ENCODE results near the gene HLA-DQA2. TPM values are rescaled to one million over a fixed set of nuclear protein-coding genes. Genes with fewer than 3 reads are reported as not detected.
A peak's percentile ranks its signal among the peaks of the same experiment; 100 is the strongest.

The HLA-DQA2 gene
- polyA plus RNA-seq, 1 donor from 2014 or later, result not detected

DNA sequence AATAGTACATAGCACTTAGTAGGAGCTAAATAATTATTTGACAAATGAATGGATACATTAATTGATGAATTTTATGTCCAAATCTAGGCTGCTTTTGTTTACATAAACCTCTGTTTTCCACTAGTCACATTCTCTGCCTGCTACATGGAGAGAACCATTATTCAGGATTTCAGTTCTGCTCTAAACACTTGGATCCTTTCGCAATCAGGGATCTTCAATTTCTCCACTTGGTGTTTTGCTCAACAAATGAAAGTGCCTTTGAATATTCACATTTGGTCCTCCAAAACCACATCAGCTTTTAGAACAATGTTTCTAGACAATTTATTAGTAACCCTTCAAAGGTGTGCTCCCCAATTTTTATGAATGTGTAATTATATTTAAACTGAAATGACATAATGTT, 44.2 kb upstream of the HLA-DQA2 start:
- no peaks in the 10 kb centered on the region for H3F3A ChIP-seq (ENCODE audit: insufficient read depth, low read length, poor library complexity, severe bottlenecking)
- H3K9me2 ChIP-seq (ENCODE audit: insufficient read depth, low read length), result no peaks in the 10 kb centered on the region
- H2AFZ ChIP-seq (ENCODE audit: low read depth, low read length), result no peak overlapping the region
- no peaks in the 10 kb centered on the region for H3K36me3 ChIP-seq (ENCODE audit: insufficient read depth, low read length)
- no peaks in the 10 kb centered on the region for H3K79me2 ChIP-seq (replicated peaks; ENCODE audit: insufficient read depth, low read length)
- no peak overlapping the region for H3K4me2 ChIP-seq (ENCODE audit: low read length)
- H3K4me3 ChIP-seq (ENCODE audit: low read length), result no peak overlapping the region
- TF ChIP-seq SMC3 (conservative IDR thresholded peaks at IDR 0.05; ENCODE audit: poor library complexity) (no peak), EP300 (conservative IDR thresholded peaks at IDR 0.05; ENCODE audit: poor library complexity, severe bottlenecking) (no peak), EZH2 (IDR thresholded peaks at IDR 0.05; ENCODE audit: borderline replicate concordance, insufficient read depth, low read length, poor library complexity, severe bottlenecking) (no peak), TAF1 (IDR thresholded peaks at IDR 0.05; ENCODE audit: low read depth) (no peak)
- H3K9me3 ChIP-seq (ENCODE audit: low read length), result no peaks in the 10 kb centered on the region
- no peak overlapping the region for H3K9ac ChIP-seq (ENCODE audit: low read length)
- no peaks in the 10 kb centered on the region for H4K20me1 ChIP-seq (ENCODE audit: insufficient read depth)
- H3K27me3 ChIP-seq (ENCODE audit: insufficient read depth, low read depth, low read length), result no peaks in the 10 kb centered on the region
- H3K27ac ChIP-seq (ENCODE audit: low read length), result no peak overlapping the region

DNA sequence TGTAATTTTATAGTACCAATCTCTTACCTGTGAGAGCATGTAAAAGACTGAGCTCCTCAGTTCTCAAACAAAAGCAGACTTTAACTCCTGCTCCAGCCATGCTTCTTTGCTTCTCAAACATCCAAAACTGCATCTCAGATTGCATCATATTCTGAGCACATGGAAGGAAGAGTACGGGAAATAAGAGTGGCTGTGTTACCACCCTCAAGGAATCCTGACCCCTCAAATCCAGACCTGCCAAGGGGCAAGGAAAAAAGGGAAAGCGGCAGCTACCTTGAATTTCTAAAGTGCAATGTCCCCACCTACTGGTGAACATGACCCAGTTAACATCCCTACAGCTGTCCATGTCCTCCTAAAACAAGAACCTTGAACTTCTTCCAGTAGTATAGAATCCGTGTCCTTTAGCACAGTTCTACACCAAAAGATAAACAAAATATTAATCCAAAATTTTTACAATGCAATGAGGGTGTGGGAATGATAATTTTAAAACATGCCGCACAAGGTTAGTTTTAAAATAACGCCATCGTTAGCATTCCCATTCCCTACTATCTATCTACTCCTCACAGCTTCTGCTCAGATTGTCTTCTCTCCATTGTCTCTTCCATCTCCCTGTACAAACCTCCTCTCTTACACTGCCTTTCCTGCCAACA, 40.7 kb upstream of the HLA-DQA2 start:
- TF ChIP-seq, protein P1, sequence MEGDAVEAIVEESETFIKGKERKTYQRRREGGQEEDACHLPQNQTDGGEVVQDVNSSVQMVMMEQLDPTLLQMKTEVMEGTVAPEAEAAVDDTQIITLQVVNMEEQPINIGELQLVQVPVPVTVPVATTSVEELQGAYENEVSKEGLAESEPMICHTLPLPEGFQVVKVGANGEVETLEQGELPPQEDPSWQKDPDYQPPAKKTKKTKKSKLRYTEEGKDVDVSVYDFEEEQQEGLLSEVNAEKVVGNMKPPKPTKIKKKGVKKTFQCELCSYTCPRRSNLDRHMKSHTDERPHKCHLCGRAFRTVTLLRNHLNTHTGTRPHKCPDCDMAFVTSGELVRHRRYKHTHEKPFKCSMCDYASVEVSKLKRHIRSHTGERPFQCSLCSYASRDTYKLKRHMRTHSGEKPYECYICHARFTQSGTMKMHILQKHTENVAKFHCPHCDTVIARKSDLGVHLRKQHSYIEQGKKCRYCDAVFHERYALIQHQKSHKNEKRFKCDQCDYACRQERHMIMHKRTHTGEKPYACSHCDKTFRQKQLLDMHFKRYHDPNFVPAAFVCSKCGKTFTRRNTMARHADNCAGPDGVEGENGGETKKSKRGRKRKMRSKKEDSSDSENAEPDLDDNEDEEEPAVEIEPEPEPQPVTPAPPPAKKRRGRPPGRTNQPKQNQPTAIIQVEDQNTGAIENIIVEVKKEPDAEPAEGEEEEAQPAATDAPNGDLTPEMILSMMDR (IDR thresholded peaks at IDR 0.05; ENCODE audit: poor library complexity, severe bottlenecking), result peak; percentile 82
- TF ChIP-seq, protein P2, sequence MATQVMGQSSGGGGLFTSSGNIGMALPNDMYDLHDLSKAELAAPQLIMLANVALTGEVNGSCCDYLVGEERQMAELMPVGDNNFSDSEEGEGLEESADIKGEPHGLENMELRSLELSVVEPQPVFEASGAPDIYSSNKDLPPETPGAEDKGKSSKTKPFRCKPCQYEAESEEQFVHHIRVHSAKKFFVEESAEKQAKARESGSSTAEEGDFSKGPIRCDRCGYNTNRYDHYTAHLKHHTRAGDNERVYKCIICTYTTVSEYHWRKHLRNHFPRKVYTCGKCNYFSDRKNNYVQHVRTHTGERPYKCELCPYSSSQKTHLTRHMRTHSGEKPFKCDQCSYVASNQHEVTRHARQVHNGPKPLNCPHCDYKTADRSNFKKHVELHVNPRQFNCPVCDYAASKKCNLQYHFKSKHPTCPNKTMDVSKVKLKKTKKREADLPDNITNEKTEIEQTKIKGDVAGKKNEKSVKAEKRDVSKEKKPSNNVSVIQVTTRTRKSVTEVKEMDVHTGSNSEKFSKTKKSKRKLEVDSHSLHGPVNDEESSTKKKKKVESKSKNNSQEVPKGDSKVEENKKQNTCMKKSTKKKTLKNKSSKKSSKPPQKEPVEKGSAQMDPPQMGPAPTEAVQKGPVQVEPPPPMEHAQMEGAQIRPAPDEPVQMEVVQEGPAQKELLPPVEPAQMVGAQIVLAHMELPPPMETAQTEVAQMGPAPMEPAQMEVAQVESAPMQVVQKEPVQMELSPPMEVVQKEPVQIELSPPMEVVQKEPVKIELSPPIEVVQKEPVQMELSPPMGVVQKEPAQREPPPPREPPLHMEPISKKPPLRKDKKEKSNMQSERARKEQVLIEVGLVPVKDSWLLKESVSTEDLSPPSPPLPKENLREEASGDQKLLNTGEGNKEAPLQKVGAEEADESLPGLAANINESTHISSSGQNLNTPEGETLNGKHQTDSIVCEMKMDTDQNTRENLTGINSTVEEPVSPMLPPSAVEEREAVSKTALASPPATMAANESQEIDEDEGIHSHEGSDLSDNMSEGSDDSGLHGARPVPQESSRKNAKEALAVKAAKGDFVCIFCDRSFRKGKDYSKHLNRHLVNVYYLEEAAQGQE (IDR thresholded peaks at IDR 0.05; ENCODE audit: borderline replicate concordance), result no peak
- TF ChIP-seq RAD21 (conservative IDR thresholded peaks at IDR 0.05) (peak; percentile 88), POLR2AphosphoS5 (IDR thresholded peaks at IDR 0.05) (no peak), SMC3 (conservative IDR thresholded peaks at IDR 0.05; ENCODE audit: poor library complexity) (peak; percentile 92)
- no peak overlapping the region for H3K4me2 ChIP-seq (ENCODE audit: low read length)
- H3K27me3 ChIP-seq (ENCODE audit: insufficient read depth, low read depth, low read length), result no peaks in the 10 kb centered on the region
- H3K79me2 ChIP-seq (replicated peaks; ENCODE audit: insufficient read depth, low read length), result no peaks in the 10 kb centered on the region
- no peaks in the 10 kb centered on the region for H3K36me3 ChIP-seq (ENCODE audit: insufficient read depth, low read length)
- H3K9me2 ChIP-seq (ENCODE audit: insufficient read depth, low read length), result no peaks in the 10 kb centered on the region
- H4K20me1 ChIP-seq (ENCODE audit: insufficient read depth), result no peaks in the 10 kb centered on the region
- H3K9me3 ChIP-seq (ENCODE audit: low read length), result no peaks in the 10 kb centered on the region
- H3K27ac ChIP-seq (ENCODE audit: low read length), result no peak overlapping the region
- no peak overlapping the region for H3K4me3 ChIP-seq (ENCODE audit: low read length)
- H3F3A ChIP-seq (ENCODE audit: insufficient read depth, low read length, poor library complexity, severe bottlenecking), result no peaks in the 10 kb centered on the region
- no peak overlapping the region for H2AFZ ChIP-seq (ENCODE audit: low read depth, low read length)
- no peak overlapping the region for H3K9ac ChIP-seq (ENCODE audit: low read length)

DNA sequence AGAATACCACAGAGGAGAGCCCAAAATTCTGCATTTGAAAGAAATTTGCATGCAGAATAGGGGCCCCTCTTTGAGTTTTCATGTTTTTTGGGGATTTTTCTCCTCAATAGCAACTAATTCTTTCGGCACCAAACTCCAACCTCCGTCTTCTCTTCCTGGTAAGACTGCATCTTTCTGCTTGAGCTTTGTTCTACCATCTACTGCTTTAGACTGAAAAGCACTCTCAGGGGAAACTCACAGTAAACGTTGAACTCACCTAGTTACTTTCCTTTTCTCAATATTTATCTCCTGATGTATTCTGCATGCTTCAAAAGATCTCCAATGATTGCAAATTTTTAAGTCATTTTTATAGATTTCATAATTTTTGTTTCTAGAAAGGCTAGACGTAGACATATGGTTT, 37.8 kb upstream of the HLA-DQA2 start:
- Histone ChIP-seq H3K4me2 (ENCODE audit: low read length) (no peak overlapping the region), H3F3A (ENCODE audit: insufficient read depth, low read length, poor library complexity, severe bottlenecking) (no peaks in the 10 kb centered on the region), H4K20me1 (ENCODE audit: insufficient read depth) (no peaks in the 10 kb centered on the region), H3K27ac (ENCODE audit: low read length) (no peak overlapping the region), H2AFZ (ENCODE audit: low read depth, low read length) (no peak overlapping the region), H3K9me2 (ENCODE audit: insufficient read depth, low read length) (no peaks in the 10 kb centered on the region), H3K79me2 (replicated peaks; ENCODE audit: insufficient read depth, low read length) (no peaks in the 10 kb centered on the region), H3K9ac (ENCODE audit: low read length) (no peak overlapping the region), H3K4me3 (ENCODE audit: low read length) (no peak overlapping the region), H3K36me3 (ENCODE audit: insufficient read depth, low read length) (no peaks in the 10 kb centered on the region), H3K9me3 (ENCODE audit: low read length) (no peaks in the 10 kb centered on the region), H3K27me3 (ENCODE audit: insufficient read depth, low read depth, low read length) (no peaks in the 10 kb centered on the region)
- TF ChIP-seq TAF1 (IDR thresholded peaks at IDR 0.05; ENCODE audit: low read depth), result no peak
- TF ChIP-seq SMC3 (conservative IDR thresholded peaks at IDR 0.05; ENCODE audit: poor library complexity), result no peak
- TF ChIP-seq, protein P2 (IDR thresholded peaks at IDR 0.05; ENCODE audit: borderline replicate concordance), result no peak
- no peak for TF ChIP-seq POLR2AphosphoS5 (IDR thresholded peaks at IDR 0.05)
- TF ChIP-seq EP300 (conservative IDR thresholded peaks at IDR 0.05; ENCODE audit: poor library complexity, severe bottlenecking), result no peak
- TF ChIP-seq EZH2 (IDR thresholded peaks at IDR 0.05; ENCODE audit: borderline replicate concordance, insufficient read depth, low read length, poor library complexity, severe bottlenecking), result no peak
- TF ChIP-seq MXI1 (conservative IDR thresholded peaks at IDR 0.05; ENCODE audit: poor library complexity, severe bottlenecking), result no peak
- no peak for TF ChIP-seq RAD21 (conservative IDR thresholded peaks at IDR 0.05)
- TF ChIP-seq, protein P1 (IDR thresholded peaks at IDR 0.05; ENCODE audit: poor library complexity, severe bottlenecking), result no peak
